Measurements from ENCODE around the gene CRY2. TPM values are rescaled to one million over a fixed set of nuclear protein-coding genes. Genes with fewer than 3 reads are reported as not detected.

Gene CRY2
- total and polyA plus RNA-seq, 2 experiments from 2014 or later: 9.5 to 15.4 TPM

DNA sequence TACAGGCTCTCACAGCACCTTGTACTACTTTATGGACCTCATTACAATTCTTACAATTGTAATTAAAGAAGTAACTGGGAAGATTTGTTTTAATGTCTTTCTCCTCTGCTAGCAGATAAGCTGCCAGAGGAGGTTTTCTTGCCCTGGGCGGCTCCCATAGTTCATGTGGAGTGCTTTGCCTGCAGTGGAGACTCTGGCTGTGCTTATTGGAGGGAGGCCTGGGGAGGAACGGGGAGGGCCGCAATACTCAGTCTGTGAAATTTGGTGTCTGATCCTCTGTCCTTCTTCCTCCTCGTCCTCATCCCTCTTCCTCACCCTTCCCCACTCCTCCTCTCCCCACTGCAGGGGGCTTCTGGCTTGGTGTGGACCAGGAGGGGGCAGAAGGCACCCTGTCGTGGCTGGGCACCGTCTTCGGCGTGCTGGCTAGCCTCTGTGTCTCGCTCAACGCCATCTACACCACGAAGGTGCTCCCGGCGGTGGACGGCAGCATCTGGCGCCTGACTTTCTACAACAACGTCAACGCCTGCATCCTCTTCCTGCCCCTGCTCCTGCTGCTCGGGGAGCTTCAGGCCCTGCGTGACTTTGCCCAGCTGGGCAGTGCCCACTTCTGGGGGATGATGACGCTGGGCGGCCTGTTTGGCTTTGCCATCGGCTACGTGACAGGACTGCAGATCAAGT is 36.7 kb upstream of the CRY2 start:
- Histone ChIP-seq H4K20me1 (replicated peaks; ENCODE audit: insufficient read depth) (peaks cover 4% of the 10 kb centered on the region; the same call in 1 of the 2 replicates), H3K4me1 (ENCODE audit: insufficient read depth) (peaks cover 4% of the 10 kb centered on the region), H3K4me3 (no peak overlapping the region), H3K79me2 (replicated peaks; ENCODE audit: insufficient read depth) (peaks cover 11% of the 10 kb centered on the region), H3K9me2 (ENCODE audit: insufficient read depth) (no peaks in the 10 kb centered on the region), H2AFZ (no peak overlapping the region), H3K27me3 (ENCODE audit: insufficient read depth) (no peaks in the 10 kb centered on the region), H3K4me2 (no peak overlapping the region), H3K36me3 (ENCODE audit: insufficient read depth) (no peaks in the 10 kb centered on the region), H3K27ac (ENCODE audit: low read depth) (no peak overlapping the region), H3F3A (replicated peaks; ENCODE audit: low read depth) (no peaks in the 10 kb centered on the region)
- Mint-ChIP-seq H3K27me3 (ENCODE audit: insufficient read depth, low read depth, poor library complexity) (peaks cover 8% of the 10 kb centered on the region), H3K9me3 (no peaks in the 10 kb centered on the region; the same call in 2 of the 3 replicates), H3K36me3 (ENCODE audit: low read depth) (peaks cover 15% of the 10 kb centered on the region; the same call in 2 of the 3 replicates), H3K4me3 (no peak overlapping the region), H3K4me1 (peaks cover 26% of the 10 kb centered on the region), H3K27ac (no peak overlapping the region)
- TF ChIP-seq CREB1 (CRISPR knock-in tag; IDR thresholded peaks at IDR 0.05; ENCODE audit: low read depth) (no peak), EZH2phosphoT487 (IDR thresholded peaks at IDR 0.05; ENCODE audit: unreplicated experiment) (no peak), ZNF331 (CRISPR knock-in tag; IDR thresholded peaks at IDR 0.05; ENCODE audit: low read depth) (no peak), ZNF114 (CRISPR knock-in tag; IDR thresholded peaks at IDR 0.05) (no peak), STAT1 (IDR thresholded peaks at IDR 0.05; ENCODE audit: unreplicated experiment) (no peak), NANOG (IDR thresholded peaks at IDR 0.05; ENCODE audit: borderline replicate concordance) (no peak), JUNB (IDR thresholded peaks at IDR 0.05; ENCODE audit: unreplicated experiment) (no peak), POLR2AphosphoS5 (IDR thresholded peaks at IDR 0.05; ENCODE audit: low read depth) (no peak), EZH2 (IDR thresholded peaks at IDR 0.05; ENCODE audit: low read depth, unreplicated experiment) (no peak)
- TF ChIP-seq, protein P1, sequence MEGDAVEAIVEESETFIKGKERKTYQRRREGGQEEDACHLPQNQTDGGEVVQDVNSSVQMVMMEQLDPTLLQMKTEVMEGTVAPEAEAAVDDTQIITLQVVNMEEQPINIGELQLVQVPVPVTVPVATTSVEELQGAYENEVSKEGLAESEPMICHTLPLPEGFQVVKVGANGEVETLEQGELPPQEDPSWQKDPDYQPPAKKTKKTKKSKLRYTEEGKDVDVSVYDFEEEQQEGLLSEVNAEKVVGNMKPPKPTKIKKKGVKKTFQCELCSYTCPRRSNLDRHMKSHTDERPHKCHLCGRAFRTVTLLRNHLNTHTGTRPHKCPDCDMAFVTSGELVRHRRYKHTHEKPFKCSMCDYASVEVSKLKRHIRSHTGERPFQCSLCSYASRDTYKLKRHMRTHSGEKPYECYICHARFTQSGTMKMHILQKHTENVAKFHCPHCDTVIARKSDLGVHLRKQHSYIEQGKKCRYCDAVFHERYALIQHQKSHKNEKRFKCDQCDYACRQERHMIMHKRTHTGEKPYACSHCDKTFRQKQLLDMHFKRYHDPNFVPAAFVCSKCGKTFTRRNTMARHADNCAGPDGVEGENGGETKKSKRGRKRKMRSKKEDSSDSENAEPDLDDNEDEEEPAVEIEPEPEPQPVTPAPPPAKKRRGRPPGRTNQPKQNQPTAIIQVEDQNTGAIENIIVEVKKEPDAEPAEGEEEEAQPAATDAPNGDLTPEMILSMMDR (conservative IDR thresholded peaks at IDR 0.05; ENCODE audit: low read depth in 2 of 2): no peak
- TF ChIP-seq, protein P2, sequence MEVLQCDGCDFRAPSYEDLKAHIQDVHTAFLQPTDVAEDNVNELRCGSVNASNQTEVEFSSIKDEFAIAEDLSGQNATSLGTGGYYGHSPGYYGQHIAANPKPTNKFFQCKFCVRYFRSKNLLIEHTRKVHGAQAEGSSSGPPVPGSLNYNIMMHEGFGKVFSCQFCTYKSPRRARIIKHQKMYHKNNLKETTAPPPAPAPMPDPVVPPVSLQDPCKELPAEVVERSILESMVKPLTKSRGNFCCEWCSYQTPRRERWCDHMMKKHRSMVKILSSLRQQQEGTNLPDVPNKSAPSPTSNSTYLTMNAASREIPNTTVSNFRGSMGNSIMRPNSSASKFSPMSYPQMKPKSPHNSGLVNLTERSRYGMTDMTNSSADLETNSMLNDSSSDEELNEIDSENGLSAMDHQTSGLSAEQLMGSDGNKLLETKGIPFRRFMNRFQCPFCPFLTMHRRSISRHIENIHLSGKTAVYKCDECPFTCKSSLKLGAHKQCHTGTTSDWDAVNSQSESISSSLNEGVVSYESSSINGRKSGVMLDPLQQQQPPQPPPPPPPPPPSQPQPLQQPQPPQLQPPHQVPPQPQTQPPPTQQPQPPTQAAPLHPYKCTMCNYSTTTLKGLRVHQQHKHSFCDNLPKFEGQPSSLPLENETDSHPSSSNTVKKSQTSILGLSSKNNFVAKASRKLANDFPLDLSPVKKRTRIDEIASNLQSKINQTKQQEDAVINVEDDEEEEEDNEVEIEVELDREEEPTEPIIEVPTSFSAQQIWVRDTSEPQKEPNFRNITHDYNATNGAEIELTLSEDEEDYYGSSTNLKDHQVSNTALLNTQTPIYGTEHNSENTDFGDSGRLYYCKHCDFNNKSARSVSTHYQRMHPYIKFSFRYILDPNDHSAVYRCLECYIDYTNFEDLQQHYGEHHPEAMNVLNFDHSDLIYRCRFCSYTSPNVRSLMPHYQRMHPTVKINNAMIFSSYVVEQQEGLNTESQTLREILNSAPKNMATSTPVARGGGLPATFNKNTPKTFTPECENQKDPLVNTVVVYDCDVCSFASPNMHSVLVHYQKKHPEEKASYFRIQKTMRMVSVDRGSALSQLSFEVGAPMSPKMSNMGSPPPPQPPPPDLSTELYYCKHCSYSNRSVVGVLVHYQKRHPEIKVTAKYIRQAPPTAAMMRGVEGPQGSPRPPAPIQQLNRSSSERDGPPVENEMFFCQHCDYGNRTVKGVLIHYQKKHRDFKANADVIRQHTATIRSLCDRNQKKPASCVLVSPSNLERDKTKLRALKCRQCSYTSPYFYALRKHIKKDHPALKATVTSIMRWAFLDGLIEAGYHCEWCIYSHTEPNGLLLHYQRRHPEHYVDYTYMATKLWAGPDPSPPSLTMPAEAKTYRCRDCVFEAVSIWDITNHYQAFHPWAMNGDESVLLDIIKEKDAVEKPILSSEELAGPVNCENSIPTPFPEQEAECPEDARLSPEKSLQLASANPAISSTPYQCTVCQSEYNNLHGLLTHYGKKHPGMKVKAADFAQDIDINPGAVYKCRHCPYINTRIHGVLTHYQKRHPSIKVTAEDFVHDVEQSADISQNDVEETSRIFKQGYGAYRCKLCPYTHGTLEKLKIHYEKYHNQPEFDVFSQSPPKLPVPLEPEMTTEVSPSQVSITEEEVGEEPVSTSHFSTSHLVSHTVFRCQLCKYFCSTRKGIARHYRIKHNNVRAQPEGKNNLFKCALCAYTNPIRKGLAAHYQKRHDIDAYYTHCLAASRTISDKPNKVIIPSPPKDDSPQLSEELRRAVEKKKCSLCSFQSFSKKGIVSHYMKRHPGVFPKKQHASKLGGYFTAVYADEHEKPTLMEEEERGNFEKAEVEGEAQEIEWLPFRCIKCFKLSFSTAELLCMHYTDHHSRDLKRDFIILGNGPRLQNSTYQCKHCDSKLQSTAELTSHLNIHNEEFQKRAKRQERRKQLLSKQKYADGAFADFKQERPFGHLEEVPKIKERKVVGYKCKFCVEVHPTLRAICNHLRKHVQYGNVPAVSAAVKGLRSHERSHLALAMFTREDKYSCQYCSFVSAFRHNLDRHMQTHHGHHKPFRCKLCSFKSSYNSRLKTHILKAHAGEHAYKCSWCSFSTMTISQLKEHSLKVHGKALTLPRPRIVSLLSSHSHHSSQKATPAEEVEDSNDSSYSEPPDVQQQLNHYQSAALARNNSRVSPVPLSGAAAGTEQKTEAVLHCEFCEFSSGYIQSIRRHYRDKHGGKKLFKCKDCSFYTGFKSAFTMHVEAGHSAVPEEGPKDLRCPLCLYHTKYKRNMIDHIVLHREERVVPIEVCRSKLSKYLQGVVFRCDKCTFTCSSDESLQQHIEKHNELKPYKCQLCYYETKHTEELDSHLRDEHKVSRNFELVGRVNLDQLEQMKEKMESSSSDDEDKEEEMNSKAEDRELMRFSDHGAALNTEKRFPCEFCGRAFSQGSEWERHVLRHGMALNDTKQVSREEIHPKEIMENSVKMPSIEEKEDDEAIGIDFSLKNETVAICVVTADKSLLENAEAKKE (CRISPR knock-in tag; IDR thresholded peaks at IDR 0.05): no peak
- TF ChIP-seq, protein P3, sequence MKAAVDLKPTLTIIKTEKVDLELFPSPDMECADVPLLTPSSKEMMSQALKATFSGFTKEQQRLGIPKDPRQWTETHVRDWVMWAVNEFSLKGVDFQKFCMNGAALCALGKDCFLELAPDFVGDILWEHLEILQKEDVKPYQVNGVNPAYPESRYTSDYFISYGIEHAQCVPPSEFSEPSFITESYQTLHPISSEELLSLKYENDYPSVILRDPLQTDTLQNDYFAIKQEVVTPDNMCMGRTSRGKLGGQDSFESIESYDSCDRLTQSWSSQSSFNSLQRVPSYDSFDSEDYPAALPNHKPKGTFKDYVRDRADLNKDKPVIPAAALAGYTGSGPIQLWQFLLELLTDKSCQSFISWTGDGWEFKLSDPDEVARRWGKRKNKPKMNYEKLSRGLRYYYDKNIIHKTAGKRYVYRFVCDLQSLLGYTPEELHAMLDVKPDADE (IDR thresholded peaks at IDR 0.05): no peak
- TF ChIP-seq, protein P4, sequence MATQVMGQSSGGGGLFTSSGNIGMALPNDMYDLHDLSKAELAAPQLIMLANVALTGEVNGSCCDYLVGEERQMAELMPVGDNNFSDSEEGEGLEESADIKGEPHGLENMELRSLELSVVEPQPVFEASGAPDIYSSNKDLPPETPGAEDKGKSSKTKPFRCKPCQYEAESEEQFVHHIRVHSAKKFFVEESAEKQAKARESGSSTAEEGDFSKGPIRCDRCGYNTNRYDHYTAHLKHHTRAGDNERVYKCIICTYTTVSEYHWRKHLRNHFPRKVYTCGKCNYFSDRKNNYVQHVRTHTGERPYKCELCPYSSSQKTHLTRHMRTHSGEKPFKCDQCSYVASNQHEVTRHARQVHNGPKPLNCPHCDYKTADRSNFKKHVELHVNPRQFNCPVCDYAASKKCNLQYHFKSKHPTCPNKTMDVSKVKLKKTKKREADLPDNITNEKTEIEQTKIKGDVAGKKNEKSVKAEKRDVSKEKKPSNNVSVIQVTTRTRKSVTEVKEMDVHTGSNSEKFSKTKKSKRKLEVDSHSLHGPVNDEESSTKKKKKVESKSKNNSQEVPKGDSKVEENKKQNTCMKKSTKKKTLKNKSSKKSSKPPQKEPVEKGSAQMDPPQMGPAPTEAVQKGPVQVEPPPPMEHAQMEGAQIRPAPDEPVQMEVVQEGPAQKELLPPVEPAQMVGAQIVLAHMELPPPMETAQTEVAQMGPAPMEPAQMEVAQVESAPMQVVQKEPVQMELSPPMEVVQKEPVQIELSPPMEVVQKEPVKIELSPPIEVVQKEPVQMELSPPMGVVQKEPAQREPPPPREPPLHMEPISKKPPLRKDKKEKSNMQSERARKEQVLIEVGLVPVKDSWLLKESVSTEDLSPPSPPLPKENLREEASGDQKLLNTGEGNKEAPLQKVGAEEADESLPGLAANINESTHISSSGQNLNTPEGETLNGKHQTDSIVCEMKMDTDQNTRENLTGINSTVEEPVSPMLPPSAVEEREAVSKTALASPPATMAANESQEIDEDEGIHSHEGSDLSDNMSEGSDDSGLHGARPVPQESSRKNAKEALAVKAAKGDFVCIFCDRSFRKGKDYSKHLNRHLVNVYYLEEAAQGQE (IDR thresholded peaks at IDR 0.05; ENCODE audit: unreplicated experiment): no peak
- DNase-seq (ENCODE audit: low spot score) (no peak), ATAC-seq (no peak)

Data from GM23338 (cell line).